ENCODE data around the gene YJU2. TPM values are rescaled to one million over a fixed set of nuclear protein-coding genes. Genes with fewer than 3 reads are reported as not detected.
"Not testable (repeated sequence)": the region's sequence is repeated elsewhere in the genome, so short reads cannot be mapped to it uniquely, and the experiment has no call there.

Gene YJU2
- total and polyA plus RNA-seq, 12 donors, result 14.0 to 81.2 (median 24.3) TPM

DNA sequence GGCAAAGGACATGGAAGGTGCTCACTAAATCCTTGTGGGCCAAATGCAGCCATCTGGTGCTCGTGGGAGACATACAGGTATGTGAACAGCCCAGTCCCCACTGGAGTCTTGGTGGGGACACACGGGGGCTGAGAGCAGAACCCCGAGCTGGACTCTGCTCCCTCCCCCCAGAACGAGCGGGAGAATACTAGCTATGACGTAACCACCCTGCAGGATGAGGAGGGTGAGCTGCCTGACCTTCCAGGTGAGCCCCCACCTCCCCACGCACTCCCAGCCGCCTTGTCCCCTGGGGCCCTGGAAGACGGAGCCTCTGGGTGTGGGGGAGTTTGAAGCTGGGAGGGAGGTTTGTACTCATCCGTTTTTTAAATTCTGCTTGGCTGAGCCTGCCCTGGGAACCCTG lies 31.1 kb upstream of the YJU2 start:
- no peak overlapping the region for H3K27ac ChIP-seq
- DNase-seq, result no peak
- no peaks in the 10 kb centered on the region for H3K27me3 ChIP-seq
- 50 to 65% (median 61%) methylated on average over 8 to 10 of the region's 10 CpGs for WGBS, 4 donors
- H3K4me3 ChIP-seq, result no peak overlapping the region
- H3K36me3 ChIP-seq (replicated peaks in 1 of 2), result no peaks in the 10 kb centered on the region
- intact Hi-C loops (cut with DNase I), result no loop called here
- TF ChIP-seq POLR2A (IDR thresholded peaks at IDR 0.05), result no peak
- TF ChIP-seq, protein P1, sequence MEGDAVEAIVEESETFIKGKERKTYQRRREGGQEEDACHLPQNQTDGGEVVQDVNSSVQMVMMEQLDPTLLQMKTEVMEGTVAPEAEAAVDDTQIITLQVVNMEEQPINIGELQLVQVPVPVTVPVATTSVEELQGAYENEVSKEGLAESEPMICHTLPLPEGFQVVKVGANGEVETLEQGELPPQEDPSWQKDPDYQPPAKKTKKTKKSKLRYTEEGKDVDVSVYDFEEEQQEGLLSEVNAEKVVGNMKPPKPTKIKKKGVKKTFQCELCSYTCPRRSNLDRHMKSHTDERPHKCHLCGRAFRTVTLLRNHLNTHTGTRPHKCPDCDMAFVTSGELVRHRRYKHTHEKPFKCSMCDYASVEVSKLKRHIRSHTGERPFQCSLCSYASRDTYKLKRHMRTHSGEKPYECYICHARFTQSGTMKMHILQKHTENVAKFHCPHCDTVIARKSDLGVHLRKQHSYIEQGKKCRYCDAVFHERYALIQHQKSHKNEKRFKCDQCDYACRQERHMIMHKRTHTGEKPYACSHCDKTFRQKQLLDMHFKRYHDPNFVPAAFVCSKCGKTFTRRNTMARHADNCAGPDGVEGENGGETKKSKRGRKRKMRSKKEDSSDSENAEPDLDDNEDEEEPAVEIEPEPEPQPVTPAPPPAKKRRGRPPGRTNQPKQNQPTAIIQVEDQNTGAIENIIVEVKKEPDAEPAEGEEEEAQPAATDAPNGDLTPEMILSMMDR (IDR thresholded peaks at IDR 0.05), result no peak
- H3K4me1 ChIP-seq (replicated peaks in 1 of 2), result no peaks in the 10 kb centered on the region
- no peaks in the 10 kb centered on the region for H3K9me3 ChIP-seq (replicated peaks in 1 of 3)

DNA sequence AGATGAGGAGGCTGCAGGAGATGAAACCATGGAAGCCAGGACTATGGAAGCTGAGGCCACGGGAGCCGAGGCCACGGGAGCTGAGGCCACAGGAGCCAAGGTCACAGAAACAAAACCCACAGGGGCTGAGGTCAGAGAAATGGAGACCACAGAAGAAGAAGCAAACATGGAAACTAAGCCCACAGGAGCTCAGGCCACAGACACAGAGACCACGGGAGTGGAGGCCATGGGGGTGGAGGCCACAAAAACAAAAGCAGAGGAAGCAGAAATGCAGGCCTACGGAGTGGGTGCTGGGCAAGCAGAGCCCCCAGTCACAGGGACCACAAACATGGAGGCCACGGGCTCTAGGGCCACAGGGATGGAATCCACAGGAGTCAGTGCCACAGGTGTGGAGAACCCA lies 30.0 kb upstream of the YJU2 start:
- Histone ChIP-seq H3K9me3 (replicated peaks in 1 of 3) (no peaks in the 10 kb centered on the region), H3K36me3 (replicated peaks in 1 of 2) (no peaks in the 10 kb centered on the region), H3K4me1 (replicated peaks in 1 of 2) (no peaks in the 10 kb centered on the region), H3K4me3 (no peak overlapping the region), H3K27ac (no peak overlapping the region), H3K27me3 (no peaks in the 10 kb centered on the region)
- DNase-seq, result no peak
- TF ChIP-seq, protein P1 (IDR thresholded peaks at IDR 0.05), result no peak
- TF ChIP-seq POLR2A (IDR thresholded peaks at IDR 0.05), result no peak
- WGBS, 4 donors, result 74 to 89% (median 79%) methylated on average over 5 to 6 of the region's 6 CpGs
- intact Hi-C loops (cut with DNase I), result no loop called here

DNA sequence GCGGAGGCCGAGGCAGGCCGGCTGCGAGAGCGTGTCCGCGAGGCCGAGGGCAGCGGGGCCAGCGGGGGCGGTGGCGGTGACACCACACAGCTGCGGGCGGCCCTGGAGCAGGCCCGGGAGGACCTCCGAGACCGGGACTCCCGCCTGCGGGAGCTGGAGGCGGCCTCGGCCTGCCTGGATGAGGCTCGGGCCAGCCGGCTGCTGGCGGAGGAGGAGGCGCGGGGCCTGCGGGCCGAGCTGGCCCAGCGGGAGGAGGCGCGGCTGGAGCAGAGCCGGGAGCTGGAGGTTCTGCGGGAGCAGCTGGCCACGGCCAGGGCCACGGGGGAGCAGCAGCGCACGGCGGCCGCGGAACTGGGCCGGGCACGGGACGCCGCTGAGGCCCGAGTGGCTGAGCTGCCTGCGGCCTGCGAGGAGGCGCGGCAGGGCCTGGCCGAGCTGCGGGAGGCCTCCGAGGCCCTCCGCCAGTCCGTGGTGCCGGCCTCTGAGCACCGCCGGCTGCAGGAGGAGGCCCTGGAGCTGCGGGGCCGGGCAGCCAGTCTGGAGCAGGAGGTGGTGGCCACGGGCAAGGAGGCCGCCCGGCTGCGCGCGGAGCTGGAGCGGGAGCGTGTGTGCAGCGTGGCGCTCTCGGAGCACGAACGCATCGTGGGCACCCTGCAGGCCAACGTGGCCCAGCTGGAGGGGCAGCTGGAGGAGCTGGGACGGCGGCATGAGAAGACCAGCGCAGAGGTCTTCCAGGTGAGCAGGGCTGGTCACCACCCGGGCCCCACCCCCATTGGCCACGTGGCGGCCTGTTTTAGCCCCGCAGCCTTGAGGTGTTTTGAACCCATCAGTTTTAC lies 29.2 kb upstream of the YJU2 start:
- intact Hi-C loops (cut with DNase I), result no loop called here
- H3K36me3 ChIP-seq (replicated peaks in 1 of 2), result no peaks in the 10 kb centered on the region
- no peak overlapping the region for H3K4me3 ChIP-seq
- no peak for DNase-seq
- H3K27me3 ChIP-seq, result no peaks in the 10 kb centered on the region
- H3K4me1 ChIP-seq (replicated peaks in 1 of 2), result no peaks in the 10 kb centered on the region
- H3K9me3 ChIP-seq (replicated peaks in 1 of 3), result no peaks in the 10 kb centered on the region
- WGBS, 4 donors, result 94 to 95% (median 95%) methylated on average over 30 to 81 of the region's 81 CpGs
- no peak overlapping the region for H3K27ac ChIP-seq
- TF ChIP-seq, protein P1 (IDR thresholded peaks at IDR 0.05), result no peak

DNA sequence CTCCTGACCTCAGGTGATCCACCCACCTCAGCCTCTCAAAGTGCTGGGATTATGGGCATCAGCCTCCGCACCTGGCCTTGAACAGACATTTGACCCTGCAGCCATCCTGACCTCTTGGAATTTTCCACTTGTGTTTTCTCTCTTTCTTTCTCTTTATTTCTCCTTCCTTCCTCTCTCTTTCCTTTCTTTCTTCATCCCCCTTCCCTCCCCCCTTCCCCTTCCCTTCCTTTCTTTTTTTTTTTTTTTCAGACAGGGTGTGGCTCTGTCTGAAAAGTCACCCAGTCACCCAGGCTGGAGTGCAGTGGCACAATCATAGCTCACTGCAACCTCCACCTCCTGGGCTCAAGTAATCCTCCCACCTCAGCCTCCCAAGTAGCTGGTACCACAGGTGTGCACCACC lies 28.4 kb upstream of the YJU2 start:
- H3K4me1 ChIP-seq (replicated peaks in 1 of 2); intact Hi-C loops (cut with DNase I); H3K27ac ChIP-seq; H3K4me3 ChIP-seq; H3K9me3 ChIP-seq (replicated peaks in 1 of 3); H3K36me3 ChIP-seq (replicated peaks in 1 of 2); H3K27me3 ChIP-seq; DNase-seq: not testable (repeated sequence)
- WGBS, 4 donors, result 46 to 76% (median 68%) methylated on average over 1 of the region's 1 CpG

DNA sequence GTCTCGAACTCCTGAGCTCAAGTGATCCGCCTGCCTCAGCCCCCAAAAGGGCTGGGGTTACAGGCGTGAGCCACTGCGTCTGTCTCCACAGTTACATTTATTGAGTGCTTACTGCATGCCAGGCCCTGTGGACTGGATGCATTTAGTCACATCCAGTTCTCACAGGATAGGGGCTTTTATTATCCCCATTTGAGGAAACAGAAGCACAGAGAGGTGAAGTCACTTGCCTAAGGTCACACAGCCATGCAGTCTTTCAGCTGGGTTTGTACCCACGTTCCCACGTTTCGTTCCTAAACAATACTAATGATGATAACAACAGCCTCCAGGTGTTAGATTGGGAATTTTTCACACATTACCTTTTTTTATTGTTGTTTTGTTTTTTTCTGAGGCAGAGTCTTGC lies 26.7 kb upstream of the YJU2 start:
- no peak overlapping the region for H3K27ac ChIP-seq
- no peaks in the 10 kb centered on the region for H3K36me3 ChIP-seq (replicated peaks in 1 of 2)
- no peaks in the 10 kb centered on the region for H3K27me3 ChIP-seq
- TF ChIP-seq, protein P1 (IDR thresholded peaks at IDR 0.05), result no peak
- TF ChIP-seq POLR2A (IDR thresholded peaks at IDR 0.05), result no peak
- no peaks in the 10 kb centered on the region for H3K4me1 ChIP-seq (replicated peaks in 1 of 2)
- intact Hi-C loops (cut with DNase I), result no loop called here
- no peaks in the 10 kb centered on the region for H3K9me3 ChIP-seq (replicated peaks in 1 of 3)
- DNase-seq, result no peak
- WGBS, 4 donors, result 86 to 97% (median 93%) methylated on average over 6 to 7 of the region's 7 CpGs
- H3K4me3 ChIP-seq, result no peak overlapping the region
